ENCODE measurements around the gene DGKG. TPM values are rescaled to one million over a fixed set of nuclear protein-coding genes. Genes with fewer than 3 reads are reported as not detected.

The DGKG gene
- total RNA-seq, 1 donor from 2014 or later: 18.2 TPM

DNA sequence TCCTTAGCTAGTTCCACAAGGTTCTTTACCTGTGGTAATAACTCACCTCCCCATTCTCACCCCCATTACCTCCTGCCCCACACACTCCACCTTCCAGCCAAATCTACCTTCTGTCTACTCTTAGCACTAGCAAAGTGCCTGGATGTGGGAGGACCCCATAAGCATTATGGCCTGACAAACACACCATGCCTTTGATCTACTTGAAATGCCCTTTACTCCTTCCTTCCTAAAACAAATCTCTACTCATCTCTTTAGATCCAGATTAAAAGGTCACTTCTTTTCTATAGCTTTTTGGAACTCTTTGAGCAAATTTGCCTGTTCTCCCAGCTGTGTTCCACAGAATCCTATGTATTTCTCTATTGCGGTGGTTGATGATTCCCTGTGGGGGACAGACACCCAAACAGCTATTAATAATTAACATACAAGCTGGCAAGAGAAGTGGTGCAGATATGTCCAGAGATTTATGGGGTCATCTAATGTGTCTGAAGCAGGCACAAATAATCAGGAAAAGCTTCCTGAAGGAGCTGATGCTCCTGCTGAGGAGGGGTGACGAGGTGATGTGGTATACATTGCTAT lies 34.0 kb downstream of the DGKG start:
- DNase-seq (no peak), ATAC-seq (no peak)
- intact Hi-C loops (cut with micrococcal nuclease): no loop called here

DNA sequence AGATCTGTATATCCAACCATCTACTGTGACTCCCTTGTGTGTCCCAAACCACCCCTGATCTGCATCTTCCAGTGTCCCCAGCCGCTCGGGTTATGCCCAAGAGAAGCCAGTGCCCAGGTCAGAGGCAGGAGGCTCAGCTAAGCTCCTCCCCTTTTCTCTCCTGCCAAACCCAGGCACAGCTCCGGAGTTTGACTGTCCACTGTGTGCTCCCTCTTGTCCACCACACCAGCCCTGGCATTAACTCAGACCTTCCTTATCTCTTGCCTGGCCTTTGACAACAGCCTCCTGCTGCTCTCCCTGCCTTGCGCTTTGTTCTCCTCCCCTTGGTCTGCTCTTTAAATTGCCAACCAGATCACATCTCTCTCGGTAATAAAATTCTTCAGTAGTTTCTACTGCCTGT lies 39.3 kb downstream of the DGKG start:
- ATAC-seq (peak; percentile 90), DNase-seq (peak; percentile 36)
- intact Hi-C loops (cut with micrococcal nuclease): no loop called here

DNA sequence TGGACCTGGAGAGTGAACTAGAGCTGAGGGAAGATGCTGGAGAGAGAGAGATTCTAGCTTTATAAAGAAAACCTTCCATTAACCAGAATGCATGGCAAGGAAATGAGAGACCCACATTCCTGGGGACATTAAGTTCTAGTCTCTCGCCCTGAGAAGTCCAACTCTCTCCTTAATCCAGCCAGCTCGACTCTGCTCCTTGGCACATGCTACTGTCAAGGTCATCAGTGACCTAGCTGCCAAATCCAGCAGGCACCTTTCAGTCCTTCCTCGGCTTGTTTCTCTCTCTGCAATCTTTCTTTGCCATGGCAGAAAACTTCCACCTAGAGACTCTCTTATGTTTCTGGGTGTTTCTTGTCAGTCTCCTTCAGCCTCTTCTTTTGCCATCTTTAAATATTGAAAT lies 40.3 kb downstream of the DGKG start:
- intact Hi-C loops (cut with micrococcal nuclease): no loop called here
- ATAC-seq: peak; percentile 24
- no peak for DNase-seq

DNA sequence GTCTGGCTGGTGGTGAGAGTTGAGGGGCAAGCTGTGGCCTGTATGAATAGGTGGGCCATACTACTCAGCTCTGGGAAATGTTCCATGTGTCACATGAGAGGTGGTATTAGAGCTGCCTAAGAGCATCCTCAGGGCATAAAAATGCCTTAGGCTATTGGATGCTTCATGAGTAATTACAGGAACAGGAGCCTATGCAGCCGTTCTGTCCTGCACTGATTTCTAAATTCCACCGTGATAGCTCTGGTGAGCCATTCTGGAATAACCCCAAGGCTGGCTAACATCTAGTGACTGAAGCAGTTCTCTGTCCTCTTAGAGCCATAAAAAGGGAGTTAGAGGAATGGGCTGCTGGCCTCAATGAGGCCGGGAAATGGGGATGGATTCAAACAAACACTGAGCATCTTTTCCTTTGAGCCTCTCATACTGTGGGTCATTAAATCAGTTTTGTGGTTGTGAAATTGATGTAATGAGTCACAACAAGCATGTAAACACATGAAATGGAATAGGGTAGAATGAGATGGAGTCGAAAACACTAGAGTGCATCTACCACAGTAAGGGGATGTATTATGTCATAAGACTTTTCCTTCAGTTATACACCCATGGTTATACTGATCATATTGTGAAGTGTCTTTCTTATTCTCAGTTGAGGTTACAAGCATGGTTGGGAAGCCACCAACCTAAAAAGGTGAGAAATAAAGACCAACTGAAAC lies 41.0 kb downstream of the DGKG start:
- intact Hi-C loops (cut with micrococcal nuclease): no loop called here

DNA sequence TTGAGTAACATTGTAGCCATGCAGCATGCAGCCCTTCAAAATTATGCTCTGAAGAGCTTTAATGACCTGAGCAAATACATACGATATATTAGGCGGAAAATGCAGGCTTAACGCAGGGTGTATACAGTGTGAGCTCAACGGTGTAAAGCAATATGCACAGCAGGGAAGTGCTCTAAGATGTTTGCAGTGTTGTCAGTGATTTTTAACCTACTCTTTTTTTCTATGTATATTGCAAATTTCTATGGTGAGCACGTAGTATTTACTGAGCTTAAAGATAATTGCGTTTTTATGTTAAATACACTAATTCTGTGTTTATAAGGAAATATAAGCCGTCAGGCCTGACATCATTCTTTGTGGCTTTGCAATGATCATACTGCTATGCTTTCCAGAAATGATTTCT lies 42.1 kb downstream of the DGKG start:
- intact Hi-C loops (cut with micrococcal nuclease): no loop called here

More for the DNA sequence above, 41.0 kb downstream of the DGKG start:
- ATAC-seq (peak; percentile 35), DNase-seq (no peak)

DNA sequence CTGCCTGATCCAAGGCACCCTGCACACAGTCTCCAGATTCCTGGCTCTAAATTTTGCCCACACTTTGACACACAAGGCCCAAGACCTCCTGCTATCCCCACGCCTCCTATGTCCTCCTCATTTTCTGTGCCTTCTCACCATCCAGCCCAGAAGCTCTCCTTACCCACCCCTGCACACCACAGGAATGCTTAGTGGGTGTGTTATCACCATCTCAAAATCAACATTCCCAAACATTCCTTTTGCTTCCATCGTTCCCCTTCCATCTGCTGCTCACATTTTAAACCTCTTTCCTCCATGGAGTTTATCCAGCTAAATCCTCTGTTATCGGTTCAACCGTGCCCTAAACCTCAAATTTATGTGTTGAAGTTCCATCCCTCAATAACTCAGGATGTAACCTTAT lies 43.9 kb downstream of the DGKG start:
- intact Hi-C loops (cut with micrococcal nuclease): no loop called here
- DNase-seq: no peak
- no peak for ATAC-seq

More for the DNA sequence above, 42.1 kb downstream of the DGKG start:
- DNase-seq (no peak), ATAC-seq (no peak)

DNA sequence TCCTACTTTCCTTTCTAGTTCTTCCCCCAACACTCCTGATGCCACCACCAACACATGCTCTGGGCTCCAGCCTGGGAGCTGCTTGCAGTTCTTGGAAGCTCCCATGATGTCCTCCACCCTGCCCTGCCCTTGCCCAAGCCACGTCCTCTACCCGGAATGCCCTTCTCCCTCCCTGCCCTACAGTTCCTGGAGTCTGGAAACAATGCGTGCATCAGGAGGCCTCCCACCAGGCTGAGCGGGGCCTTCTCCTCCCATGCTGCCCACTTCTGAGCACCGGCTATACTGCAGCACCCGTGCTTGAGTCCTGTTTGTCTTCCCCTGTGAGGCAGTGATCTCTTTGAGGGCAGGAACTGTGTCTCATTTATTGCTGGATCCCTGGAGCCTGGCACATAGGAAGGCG lies 44.6 kb downstream of the DGKG start:
- intact Hi-C loops (cut with micrococcal nuclease): no loop called here
- ATAC-seq (no peak), DNase-seq (no peak)

DNA sequence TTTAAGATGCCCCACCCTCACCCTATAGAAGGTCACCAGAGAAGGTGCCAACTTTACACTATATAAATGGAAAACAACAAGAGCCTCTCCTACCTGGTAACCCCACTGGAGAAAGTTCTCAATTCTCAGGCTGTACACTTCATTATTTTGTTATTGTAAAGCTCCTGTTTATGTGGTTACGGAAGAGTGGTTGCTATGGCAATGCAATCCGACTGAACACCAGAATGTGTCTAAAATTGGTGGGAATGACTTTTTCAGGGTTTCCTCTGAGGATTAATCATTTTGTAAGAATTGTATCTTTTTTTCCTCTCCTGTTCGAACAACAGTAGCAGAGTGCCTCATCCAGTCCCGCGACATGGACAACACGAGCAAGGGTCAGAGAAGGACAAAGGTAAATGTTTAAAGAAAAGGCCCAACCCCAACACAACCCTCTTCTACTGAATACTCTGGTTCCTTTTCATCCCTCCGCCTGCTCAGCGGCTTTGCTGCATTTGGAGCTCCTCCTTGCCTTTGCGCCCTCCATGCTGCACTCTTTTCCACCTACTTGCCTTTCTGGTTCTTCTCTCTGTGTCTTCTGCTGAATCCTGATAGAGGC lies 45.3 kb downstream of the DGKG start:
- no peak for ATAC-seq

DNA sequence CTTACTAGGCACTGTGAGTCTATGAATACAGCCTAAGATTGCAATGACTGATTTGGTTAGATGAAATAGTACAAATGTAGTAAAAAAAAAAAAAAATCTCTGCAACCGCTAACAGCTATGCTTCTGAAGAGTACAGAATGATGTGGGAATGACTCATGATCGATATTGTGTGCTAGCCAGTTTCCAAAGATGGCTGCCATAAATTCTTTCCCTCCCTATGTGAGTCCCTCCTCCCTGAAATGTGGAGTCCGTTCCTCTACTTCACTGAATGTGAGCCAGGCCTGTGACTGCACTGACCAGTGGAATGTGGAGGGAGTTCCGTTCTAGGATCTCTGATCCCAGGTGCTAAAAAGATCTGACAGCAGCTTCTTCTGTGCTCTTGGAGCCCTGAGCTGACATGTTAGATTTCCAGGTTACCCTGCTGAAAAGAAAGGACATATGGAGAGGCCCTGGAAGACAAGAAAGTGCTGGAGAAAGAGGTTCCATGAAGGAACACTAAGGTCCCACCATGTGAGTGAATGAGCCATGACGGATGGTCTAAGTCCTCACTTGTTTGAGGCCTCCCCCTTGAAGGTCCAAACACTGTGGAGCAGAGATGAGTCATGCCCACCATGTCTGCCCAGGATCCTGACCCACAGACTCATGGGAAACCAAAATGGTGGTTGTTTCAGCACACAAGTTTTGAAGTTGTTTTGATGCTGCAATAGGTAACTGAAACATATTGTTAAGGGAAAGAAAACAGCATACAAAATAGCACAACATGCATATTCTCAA lies 46.3 kb downstream of the DGKG start:
- DNase-seq (no peak), ATAC-seq (no peak)
- intact Hi-C loops (cut with micrococcal nuclease): no loop called here

More for the DNA sequence above, 45.3 kb downstream of the DGKG start:
- DNase-seq: no peak
- intact Hi-C loops (cut with micrococcal nuclease): no loop called here

DNA sequence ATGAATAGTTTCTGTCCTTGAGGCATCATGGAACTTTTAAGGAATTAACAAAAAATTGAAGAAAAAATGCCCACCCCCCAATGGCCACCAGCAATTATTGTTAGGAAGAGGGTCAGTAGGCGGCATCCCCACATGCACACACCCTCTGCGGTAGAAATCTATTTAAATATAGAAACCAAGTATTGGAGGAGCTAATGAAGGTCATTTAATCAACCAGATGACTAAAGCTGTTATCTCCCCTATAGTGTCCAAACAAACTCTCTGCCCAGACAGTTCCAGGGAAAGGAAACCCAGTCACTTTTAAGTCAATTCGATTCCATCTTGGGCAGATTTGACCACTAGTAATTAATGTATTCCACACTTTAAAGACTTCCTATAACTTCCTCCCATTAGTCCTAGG lies 47.1 kb downstream of the DGKG start:
- DNase-seq (no peak), ATAC-seq (peak; percentile 62)
- intact Hi-C loops (cut with micrococcal nuclease): no loop called here

DNA sequence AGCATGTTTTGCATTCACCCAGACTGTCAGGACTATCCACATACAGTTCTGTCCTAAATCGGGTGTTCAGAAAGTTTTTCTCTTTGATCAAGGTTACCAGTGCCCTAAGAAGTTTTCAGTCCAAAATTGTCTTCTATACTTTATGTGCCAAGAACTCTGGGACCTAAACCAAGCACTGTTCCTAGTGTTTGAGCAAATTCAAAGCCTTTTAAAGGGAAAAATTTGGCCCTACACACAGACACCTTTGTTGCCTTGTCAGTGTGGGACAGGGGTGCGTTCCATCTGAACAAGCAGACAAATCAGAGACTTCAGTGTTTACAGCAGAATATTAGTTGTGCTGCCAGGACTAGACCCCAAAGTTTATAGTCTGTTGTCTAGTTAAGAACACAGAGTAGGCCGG lies 50.6 kb downstream of the DGKG start:
- DNase-seq: no peak
- intact Hi-C loops (cut with micrococcal nuclease): no loop called here

DNA sequence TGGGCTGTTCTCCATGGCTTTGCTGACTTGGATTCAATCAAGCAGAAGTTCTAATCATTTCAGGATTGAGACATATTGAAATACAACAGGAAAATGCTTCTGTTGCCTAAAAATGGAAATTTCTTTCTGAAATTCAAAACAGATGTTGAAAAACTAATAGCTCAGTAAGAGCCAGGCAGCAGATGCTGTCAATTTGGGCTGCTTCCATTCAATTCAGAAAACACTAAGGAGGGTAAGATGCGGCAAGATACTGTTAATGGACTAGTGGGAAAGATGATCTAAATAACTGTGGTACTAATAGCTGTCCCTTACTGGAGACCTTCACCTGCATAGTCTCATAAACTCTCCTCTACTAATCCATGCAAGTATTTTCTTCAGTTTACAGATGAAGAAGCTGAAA lies 53.5 kb downstream of the DGKG start:
- DNase-seq (no peak), ATAC-seq (no peak)
- intact Hi-C loops (cut with micrococcal nuclease): no loop called here

More for the DNA sequence above, 50.6 kb downstream of the DGKG start:
- peak; percentile 24 for ATAC-seq

DNA sequence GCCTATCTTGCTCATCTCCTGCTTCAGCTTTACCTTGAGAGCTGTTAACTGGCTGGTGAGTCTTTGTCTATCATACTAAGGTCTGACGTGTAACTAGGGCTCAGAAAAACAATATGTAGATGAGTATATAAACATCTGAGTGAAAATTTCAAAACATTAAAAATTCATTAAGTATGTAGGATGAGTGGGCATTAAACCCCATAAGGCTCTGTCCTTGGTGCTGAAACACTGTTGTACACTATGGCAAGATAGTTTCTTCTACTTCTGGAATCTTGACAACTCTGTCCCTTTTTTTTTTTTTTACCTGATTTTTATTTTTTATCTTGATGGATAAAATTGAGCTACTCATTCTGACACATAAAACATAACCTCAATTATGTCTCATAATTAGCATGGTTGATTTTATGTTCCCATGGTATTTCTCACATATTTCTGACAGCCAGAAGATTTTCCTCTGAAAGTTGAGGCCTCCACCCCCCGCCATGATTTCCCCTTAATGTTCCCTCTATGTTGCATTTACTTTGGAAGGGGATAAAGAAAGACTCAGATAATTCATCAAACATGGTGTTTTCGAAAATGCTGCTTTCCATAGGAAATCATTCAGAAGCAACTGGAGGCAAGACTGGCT lies 54.3 kb downstream of the DGKG start:
- ATAC-seq (no peak), DNase-seq (no peak)
- intact Hi-C loops (cut with micrococcal nuclease): no loop called here

DNA sequence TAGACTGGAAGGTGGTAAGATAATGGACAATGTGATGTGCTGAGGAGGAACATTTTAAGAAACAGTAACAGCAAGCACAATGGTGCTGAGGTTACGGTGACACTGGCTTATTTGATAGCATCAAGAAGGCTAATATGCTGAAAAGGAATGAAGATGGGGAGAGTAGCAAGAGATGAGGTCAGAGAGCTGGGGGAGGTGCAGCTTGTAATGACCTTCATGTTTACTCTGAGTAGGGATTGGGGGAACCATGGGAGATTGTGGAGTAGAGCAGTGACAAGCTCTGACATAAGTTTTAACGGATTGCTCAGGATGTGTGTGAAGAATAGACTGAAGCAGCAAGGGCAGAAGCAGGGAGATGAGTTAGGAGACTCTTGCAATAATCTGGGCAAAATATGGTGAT lies 56.7 kb downstream of the DGKG start:
- ATAC-seq: no peak
- DNase-seq: no peak
- intact Hi-C loops (cut with micrococcal nuclease): no loop called here

DNA sequence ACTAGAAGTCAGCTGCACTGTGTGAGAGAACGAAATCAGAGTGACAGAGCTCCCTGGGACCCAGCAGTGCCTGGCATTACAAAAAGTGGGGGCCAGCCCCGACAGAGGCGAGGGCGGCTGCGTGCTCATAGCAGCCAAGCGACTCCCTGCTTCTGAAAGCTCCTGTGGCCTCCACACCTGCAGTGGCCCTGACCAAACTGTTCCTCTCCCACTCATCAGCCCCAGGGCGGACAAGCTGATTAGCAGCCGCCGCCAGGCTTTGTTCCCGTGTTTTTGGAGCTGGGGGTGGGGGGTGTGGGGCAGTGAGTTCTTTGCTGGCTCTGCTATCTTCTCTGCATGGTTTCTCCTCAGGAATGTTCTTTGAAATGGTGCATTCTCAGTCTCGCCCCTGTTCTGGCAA lies 58.1 kb downstream of the DGKG start:
- no peak for ATAC-seq
- no peak for DNase-seq
- intact Hi-C loops (cut with micrococcal nuclease): no loop called here

DNA sequence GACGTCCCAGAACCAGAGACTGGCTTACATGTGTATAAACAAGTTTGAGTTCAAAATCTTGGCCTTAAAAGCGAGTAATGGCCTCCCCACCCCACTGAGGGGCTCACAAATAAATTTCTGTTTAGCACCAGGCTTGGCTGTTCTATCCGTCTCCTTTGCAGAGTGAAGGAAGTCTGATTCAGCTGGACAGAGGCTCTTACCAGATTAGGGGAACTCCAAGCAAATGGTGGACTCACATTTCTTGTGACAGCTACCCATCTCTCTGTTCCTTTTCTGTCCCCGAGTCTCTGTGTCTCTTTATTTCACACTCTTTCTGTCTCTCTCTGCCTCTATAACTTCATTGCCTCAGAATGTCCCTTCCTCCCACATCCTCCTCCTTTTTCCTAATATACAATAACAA lies 62.7 kb downstream of the DGKG start:
- intact Hi-C loops (cut with micrococcal nuclease): no loop called here
- no peak for ATAC-seq

DNA sequence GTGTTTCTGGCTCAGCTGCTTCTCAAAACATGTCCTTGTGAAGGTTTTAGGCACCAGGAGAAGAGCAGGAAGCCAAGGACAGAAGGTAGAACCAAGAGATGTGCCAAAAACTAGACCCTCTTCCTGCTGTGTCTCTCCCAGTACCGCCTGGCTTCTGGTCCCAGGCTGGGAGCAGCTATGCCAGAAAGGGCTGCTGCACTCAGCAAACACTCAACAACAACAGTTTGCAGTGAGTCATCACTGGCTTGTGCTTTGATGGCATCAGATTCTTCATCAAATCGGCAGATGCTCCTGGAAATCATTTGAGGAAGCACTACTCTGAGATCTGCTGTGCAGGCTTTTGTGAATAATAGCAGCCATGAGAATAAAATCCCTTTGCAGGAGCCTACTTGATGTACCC lies 63.2 kb downstream of the DGKG start:
- ATAC-seq (peak; percentile 37), DNase-seq (no peak)
- intact Hi-C loops (cut with micrococcal nuclease): no loop called here

More for the DNA sequence above, 62.7 kb downstream of the DGKG start:
- DNase-seq: no peak

DNA sequence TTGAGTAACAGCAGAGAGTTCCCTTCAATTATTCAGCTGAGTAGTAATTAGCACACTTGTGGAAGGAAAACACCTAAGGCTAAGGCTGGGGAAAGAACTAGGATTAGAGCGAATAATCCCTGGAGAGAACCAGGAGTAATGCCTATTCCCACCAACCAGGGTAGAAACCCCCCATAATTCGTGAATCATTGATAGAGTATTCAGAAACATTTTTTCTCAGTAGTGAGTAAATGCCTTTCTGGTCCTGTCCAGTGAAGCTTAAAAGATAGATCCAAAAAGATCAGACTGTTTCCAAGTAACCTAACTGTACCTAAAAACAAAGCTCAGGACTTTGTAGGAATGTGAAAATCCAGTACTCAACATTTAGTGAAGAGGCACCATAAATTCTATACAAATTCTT lies 71.2 kb downstream of the DGKG start:
- DNase-seq (no peak), ATAC-seq (no peak)
- intact Hi-C loops (cut with micrococcal nuclease): no loop called here

DNA sequence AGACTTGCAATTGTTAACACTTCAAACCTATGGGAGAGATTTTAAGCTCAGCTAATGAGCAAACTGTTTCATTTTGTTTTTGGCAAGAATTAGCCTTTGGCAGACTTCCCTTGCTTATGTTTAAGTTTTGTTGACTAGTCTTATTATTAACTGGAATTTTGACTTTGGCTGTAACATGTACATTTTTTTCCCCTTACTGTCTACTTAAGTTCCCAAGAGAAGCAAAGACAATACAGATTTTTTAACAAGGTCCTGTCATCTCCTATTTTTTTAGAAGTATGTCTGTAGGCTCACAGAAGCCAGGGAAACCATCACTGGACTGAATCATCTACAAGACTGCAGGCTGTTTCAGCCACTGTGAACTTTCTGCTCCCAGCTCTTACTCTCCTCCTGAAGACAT lies 74.3 kb downstream of the DGKG start:
- no peak for DNase-seq
- intact Hi-C loops (cut with micrococcal nuclease): no loop called here
- no peak for ATAC-seq

DNA sequence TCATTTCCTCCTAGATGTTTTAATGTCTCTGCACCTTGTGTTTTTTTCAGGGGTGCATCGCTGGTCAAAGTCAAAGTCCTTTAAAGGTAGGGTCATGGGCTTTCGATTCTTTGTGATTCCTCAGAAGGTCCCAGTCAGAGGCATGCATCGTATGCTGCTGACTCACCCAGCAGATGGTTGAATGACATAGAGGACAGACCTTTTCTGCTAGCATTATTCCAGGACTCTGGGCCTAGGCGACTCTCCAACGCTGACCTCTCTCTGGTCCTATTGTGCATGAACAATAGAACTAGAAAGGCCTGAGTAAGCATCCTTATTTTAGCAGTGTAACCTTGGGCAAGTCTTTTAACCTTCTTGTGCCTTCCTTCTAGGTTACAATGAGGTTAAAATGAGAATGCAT lies 75.9 kb downstream of the DGKG start:
- intact Hi-C loops (cut with micrococcal nuclease): no loop called here
- DNase-seq (no peak), ATAC-seq (no peak)

Data from left ventricle myocardium superior (tissue), 1 donor.